Activated CD8-positive, alpha-beta T cell treated with anti-CD3 and anti-CD28 coated beads for 36 hours (primary cell): ENCODE data around the gene SEPTIN5. TPM values are rescaled to one million over a fixed set of nuclear protein-coding genes. Genes with fewer than 3 reads are reported as not detected.

Source experiments
- ATAC-seq: fragments of 200-7000 bp; cut with Tn5 transposase; one replicate; pipeline ENCODE4 v1.10.0; 2021; ENCODE audit warnings: mild to moderate bottlenecking, moderate library complexity
- CTCF ChIA-PET: fragments of 350-600 bp; sonication (Branson Sonifier 250); formaldehyde crosslinking; loops from one replicate; lab custom pipeline; 2021; ENCODE audit warnings: antibody characterized with exemption; lab: Charles Lee
- POLR2A ChIA-PET: fragments of 350-600 bp; sonication (Branson Sonifier 250); formaldehyde crosslinking; loops from one replicate; lab custom pipeline; 2021; ENCODE audit warnings: antibody characterized with exemption; lab: Charles Lee
- DNase-seq: peaks from one replicate; pipeline ENCODE4 v3.0.0-alpha.2; 2020
- H3K27ac Mint-ChIP-seq: one replicate; pipeline ENCODE4 v1.8.0; 2021; ENCODE audit warnings: mild to moderate bottlenecking, mixed read lengths
- H3K27me3 Mint-ChIP-seq: one replicate; pipeline ENCODE4 v1.8.0; 2021; ENCODE audit warnings: mixed read lengths
- H3K36me3 Mint-ChIP-seq: one replicate; pipeline ENCODE4 v1.8.0; 2021; ENCODE audit warnings: low read depth, mixed read lengths
- H3K4me1 Mint-ChIP-seq: one replicate; pipeline ENCODE4 v1.8.0; 2021; ENCODE audit warnings: low read depth, mixed read lengths
- H3K4me3 Mint-ChIP-seq: one replicate; pipeline ENCODE4 v1.8.0; 2021; ENCODE audit warnings: mild to moderate bottlenecking, moderate library complexity, mixed read lengths
- H3K9me3 Mint-ChIP-seq: one replicate; pipeline ENCODE4 v1.8.0; 2021; ENCODE audit warnings: mixed read lengths
- intact Hi-C: fragments of 100-400 bp; cut with micrococcal nuclease; formaldehyde crosslinking; loops from one replicate; pipeline ENCODE4 v1.10.0; 2022
- total RNA-seq, 2 experiments: library from RNA; stranded (reverse); gene quantifications; one replicate each; pipeline ENCODE4 v1.2.3, GENCODE V29; 2021
- TF ChIP-seq, protein P1 (sequence below): fragments of 200-600 bp; IDR thresholded peaks from one replicate; pipeline ENCODE4 v1.8.0; 2022; ENCODE audit warnings: antibody characterized with exemption, mild to moderate bottlenecking

SEPTIN5 gene
- total RNA-seq, 2 experiments from 2014 or later: 1.3 to 1.5 TPM

GRCh38 chr22:19767427-19768341 is 53.4 kb downstream of the SEPTIN5 start:
- Mint-ChIP-seq H3K27ac (no peak overlapping the region), H3K36me3 (no peaks in the 10 kb centered on the region), H3K9me3 (no peaks in the 10 kb centered on the region), H3K4me1 (peaks cover 11% of the 10 kb centered on the region), H3K4me3 (peak overlapping the region; percentile 24), H3K27me3 (peaks cover 50% of the 10 kb centered on the region)
- TF ChIP-seq, protein P1, sequence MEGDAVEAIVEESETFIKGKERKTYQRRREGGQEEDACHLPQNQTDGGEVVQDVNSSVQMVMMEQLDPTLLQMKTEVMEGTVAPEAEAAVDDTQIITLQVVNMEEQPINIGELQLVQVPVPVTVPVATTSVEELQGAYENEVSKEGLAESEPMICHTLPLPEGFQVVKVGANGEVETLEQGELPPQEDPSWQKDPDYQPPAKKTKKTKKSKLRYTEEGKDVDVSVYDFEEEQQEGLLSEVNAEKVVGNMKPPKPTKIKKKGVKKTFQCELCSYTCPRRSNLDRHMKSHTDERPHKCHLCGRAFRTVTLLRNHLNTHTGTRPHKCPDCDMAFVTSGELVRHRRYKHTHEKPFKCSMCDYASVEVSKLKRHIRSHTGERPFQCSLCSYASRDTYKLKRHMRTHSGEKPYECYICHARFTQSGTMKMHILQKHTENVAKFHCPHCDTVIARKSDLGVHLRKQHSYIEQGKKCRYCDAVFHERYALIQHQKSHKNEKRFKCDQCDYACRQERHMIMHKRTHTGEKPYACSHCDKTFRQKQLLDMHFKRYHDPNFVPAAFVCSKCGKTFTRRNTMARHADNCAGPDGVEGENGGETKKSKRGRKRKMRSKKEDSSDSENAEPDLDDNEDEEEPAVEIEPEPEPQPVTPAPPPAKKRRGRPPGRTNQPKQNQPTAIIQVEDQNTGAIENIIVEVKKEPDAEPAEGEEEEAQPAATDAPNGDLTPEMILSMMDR: no peak
- intact Hi-C loops: no loop called here
- ATAC-seq (peak; percentile 41), DNase-seq (no peak)
- ChIA-PET CTCF (interaction anchor here (0.6 kb wide), 1 partner anchor 624 kb away, joined by 3 read pairs; no protein-coding TSS in a partner anchor), POLR2A (no interaction called here)

GRCh38 chr22:19769393-19769715 is 55.1 kb downstream of the SEPTIN5 start:
- Mint-ChIP-seq H3K9me3 (no peaks in the 10 kb centered on the region), H3K27ac (no peak overlapping the region), H3K36me3 (no peaks in the 10 kb centered on the region), H3K4me3 (no peak overlapping the region), H3K4me1 (peaks cover 11% of the 10 kb centered on the region), H3K27me3 (peaks cover 53% of the 10 kb centered on the region)
- CTCF ChIA-PET: interaction anchor here (1.0 kb wide), 1 partner anchor 39 kb away, joined by 3 read pairs; no protein-coding TSS in a partner anchor
- no peak for DNase-seq
- ATAC-seq: no peak
- intact Hi-C loops: no loop called here
- TF ChIP-seq, protein P1: no peak
- POLR2A ChIA-PET: interaction anchor here (1.2 kb wide), 1 partner anchor 86 kb away, joined by 3 read pairs; the partner anchor contains the start of genes GNB1L and RTL10

DNA sequence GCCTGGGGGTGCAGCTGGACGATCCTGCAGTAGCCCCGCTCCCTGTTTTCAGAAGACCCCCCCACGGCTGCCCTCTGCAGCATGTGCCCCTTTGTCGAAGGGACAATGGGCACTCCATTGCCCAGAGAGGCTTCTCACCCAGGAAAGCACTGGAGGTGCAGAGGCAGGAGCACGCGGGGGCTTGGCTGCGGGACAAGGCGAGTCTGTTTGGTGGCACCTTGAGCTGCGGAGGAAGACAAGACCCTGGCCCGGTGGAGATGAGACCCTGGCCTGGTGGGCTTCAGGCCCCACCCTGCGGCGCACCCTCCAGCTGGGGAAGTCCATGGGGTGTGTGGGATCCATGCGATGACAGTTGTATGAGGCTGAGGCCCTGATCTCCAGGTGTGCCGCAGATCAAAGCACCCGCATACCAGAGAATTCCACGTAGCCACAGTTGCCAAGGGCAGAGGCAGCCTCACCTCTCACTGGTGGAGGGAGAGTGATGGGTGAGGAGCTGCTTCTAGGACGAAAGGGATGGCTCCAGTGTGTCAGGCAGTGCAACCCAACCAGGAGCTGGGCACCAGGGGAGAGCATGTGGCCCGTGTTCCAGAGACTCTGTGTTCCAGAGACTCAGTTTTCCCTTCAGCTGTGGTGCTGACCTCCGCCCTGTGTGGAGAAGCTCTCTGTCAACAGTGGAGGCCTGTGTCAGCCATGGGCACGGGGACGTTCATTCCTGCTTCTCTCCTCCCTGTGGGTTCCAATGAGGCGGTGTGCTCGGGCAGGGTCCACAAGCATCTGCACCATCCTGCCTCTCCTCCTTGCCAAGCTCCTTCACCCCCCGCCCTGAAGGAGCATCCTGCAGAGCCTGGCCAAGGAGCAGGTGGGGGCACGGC is 56.3 kb downstream of the SEPTIN5 start:
- Mint-ChIP-seq H3K27me3 (peaks cover 45% of the 10 kb centered on the region), H3K4me3 (no peak overlapping the region), H3K4me1 (peaks cover 9% of the 10 kb centered on the region), H3K27ac (no peak overlapping the region), H3K36me3 (no peaks in the 10 kb centered on the region), H3K9me3 (no peaks in the 10 kb centered on the region)
- ChIA-PET CTCF (interaction anchor here (0.9 kb wide), 1 partner anchor 11 kb away, joined by 3 read pairs; no protein-coding TSS in a partner anchor), POLR2A (interaction anchor here (1.2 kb wide), 1 partner anchor 84 kb away, joined by 3 read pairs; the partner anchor contains the start of genes GNB1L and RTL10)
- DNase-seq (no peak), ATAC-seq (no peak)
- TF ChIP-seq, protein P1: no peak
- intact Hi-C loops: no loop called here

GRCh38 chr22:19772422-19772672 is 58.0 kb downstream of the SEPTIN5 start:
- intact Hi-C loops: no loop called here
- TF ChIP-seq, protein P1: no peak
- CTCF ChIA-PET: interaction anchor here (1.3 kb wide), 1 partner anchor 42 kb away, joined by 3 read pairs; no protein-coding TSS in a partner anchor

More at GRCh38 chr22:19772422-19772672, 58.0 kb downstream of the SEPTIN5 start:
- peaks cover 44% of the 10 kb centered on the region for H3K27me3 Mint-ChIP-seq
- H3K9me3 Mint-ChIP-seq: no peaks in the 10 kb centered on the region
- H3K27ac Mint-ChIP-seq: no peak overlapping the region
- DNase-seq: no peak
- H3K4me1 Mint-ChIP-seq: peaks cover 14% of the 10 kb centered on the region
- H3K4me3 Mint-ChIP-seq: no peak overlapping the region
- POLR2A ChIA-PET: no interaction called here
- no peak for ATAC-seq
- no peaks in the 10 kb centered on the region for H3K36me3 Mint-ChIP-seq

Other genes starting within 250 kb of the SEPTIN5 start
- 10 to 100 TPM; 65.0 to 78.0 TPM for gene UFD1, start 235.3 kb upstream of the SEPTIN5 start, total RNA-seq
- gene CDC45, start 234.6 kb upstream of the SEPTIN5 start, total RNA-seq: 100 to 1,000 TPM; 109 to 111 TPM
- gene CLDN5, start 190.1 kb upstream of the SEPTIN5 start, total RNA-seq: not detected
- gene GP1BB, start 9.0 kb downstream of the SEPTIN5 start, total RNA-seq: not detected
- gene TBX1, start 46.3 kb downstream of the SEPTIN5 start, total RNA-seq: not detected
- 10 to 100 TPM; 16.2 to 17.4 TPM for gene GNB1L, start 140.4 kb downstream of the SEPTIN5 start, total RNA-seq
- 10 to 100 TPM; 14.7 to 17.4 TPM for gene RTL10, start 140.4 kb downstream of the SEPTIN5 start, total RNA-seq
- 10 to 100 TPM; 70.7 to 74.5 TPM for gene COMT, start 227.3 kb downstream of the SEPTIN5 start, total RNA-seq
- gene TXNRD2, start 227.3 kb downstream of the SEPTIN5 start, total RNA-seq: 10 to 100 TPM; 18.0 to 18.5 TPM